ENCODE measurements around the gene SF3B2. TPM values are rescaled to one million over a fixed set of nuclear protein-coding genes. Genes with fewer than 3 reads are reported as not detected.

Gene SF3B2
- total RNA-seq, 2 experiments from 2014 or later = 255 to 278 TPM

DNA sequence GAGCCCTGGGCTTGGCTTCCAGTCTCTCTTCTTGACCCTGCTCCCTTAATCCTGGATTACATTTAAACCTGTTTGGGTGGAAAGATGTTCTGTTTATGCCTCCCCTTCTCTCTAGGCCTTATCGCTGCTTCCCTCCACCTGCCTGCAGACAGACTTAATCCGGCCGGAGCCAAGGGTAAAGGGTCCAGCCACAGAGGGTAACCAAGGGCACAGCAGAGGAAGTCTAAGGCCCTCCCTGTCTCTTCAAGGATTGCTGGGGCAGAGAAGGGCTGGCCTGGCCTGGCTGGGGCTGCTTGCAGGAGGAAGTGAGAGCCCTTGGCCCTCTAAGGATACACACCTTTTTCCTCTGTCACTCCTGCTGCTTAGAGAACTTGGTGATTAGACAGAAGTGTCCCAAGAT is 5.3 kb upstream of the SF3B2 start:
- intact Hi-C loops (cut with micrococcal nuclease) = no loop called here
- TF ChIP-seq, protein P1, sequence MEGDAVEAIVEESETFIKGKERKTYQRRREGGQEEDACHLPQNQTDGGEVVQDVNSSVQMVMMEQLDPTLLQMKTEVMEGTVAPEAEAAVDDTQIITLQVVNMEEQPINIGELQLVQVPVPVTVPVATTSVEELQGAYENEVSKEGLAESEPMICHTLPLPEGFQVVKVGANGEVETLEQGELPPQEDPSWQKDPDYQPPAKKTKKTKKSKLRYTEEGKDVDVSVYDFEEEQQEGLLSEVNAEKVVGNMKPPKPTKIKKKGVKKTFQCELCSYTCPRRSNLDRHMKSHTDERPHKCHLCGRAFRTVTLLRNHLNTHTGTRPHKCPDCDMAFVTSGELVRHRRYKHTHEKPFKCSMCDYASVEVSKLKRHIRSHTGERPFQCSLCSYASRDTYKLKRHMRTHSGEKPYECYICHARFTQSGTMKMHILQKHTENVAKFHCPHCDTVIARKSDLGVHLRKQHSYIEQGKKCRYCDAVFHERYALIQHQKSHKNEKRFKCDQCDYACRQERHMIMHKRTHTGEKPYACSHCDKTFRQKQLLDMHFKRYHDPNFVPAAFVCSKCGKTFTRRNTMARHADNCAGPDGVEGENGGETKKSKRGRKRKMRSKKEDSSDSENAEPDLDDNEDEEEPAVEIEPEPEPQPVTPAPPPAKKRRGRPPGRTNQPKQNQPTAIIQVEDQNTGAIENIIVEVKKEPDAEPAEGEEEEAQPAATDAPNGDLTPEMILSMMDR (IDR thresholded peaks at IDR 0.05) = no peak
- ATAC-seq (no peak), DNase-seq (no peak)
- ChIA-PET CTCF (interaction anchor here (0.6 to 5.9 kb wide), 7 partner anchors 8 to 101 kb away, joined by 3 to 60 read pairs (median 38); partner anchors contain the start of genes CST6, PACS1 and SF3B2), POLR2A (interaction anchor here (0.8 to 1.0 kb wide), 3 partner anchors 12 to 159 kb away, joined by 3 to 4 read pairs (median 4); partner anchors contain the start of gene FIBP)
- H3K4me1 Mint-ChIP-seq (ENCODE audit: low read depth) = peaks cover 31% of the 10 kb centered on the region
- H3K36me3 Mint-ChIP-seq (ENCODE audit: low read depth) = no peaks in the 10 kb centered on the region
- no peak overlapping the region for H3K4me3 Mint-ChIP-seq
- H3K27ac Mint-ChIP-seq = no peak overlapping the region
- peaks cover 7% of the 10 kb centered on the region for H3K27me3 Mint-ChIP-seq
- H3K9me3 Mint-ChIP-seq = no peaks in the 10 kb centered on the region

DNA sequence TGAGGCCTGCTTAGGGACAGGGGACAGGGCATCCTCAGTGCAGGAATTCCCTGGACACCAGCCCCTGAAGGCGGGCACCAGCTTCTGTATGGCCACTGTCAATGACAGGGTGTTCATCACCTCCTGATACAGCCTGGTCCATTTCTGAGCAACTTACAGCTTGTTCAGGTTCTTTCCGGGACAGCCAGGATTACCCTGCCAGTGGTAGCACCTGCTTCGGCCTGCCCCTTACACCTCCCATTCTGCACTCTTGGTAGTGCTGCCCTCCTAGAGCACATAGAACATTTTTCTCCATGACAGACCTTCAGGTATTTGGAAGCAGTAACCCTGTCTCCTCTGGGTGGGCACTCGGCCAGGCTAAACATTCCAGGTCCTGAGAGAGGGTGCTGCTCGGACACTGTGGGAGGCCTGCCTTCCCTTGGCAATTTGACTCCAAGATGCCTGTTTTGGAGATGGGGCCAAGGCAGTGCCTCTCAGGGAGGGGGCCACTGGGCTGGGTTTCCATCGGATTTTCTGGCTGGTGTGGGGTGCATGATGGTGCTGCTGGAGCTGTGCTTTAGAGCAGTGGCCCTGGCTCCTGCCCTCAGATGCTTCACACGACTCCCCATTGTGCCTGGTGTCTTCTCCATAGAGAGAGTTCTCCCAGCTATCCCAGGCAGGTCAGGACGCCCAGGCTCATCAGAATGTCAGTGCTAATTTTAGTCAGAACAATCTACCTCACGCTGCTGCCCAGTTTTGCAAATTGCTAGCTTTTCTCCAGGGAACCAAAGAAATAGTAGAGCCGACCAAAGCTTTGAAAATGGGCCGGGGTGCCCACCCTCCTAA is 4.4 kb upstream of the SF3B2 start:
- no peaks in the 10 kb centered on the region for H3K9me3 Mint-ChIP-seq
- ChIA-PET POLR2A (interaction anchor here (1.3 kb wide), 1 partner anchor 45 kb away, joined by 3 read pairs; the partner anchor contains the start of gene BANF1), CTCF (interaction anchor here (1.6 to 5.9 kb wide), 4 partner anchors 9 to 36 kb away, joined by 5 to 60 read pairs (median 49); partner anchors contain the start of genes CST6, PACS1 and SF3B2)
- peaks cover 7% of the 10 kb centered on the region for H3K27me3 Mint-ChIP-seq
- peaks cover 32% of the 10 kb centered on the region for H3K4me1 Mint-ChIP-seq (ENCODE audit: low read depth)
- intact Hi-C loops (cut with micrococcal nuclease) = no loop called here
- DNase-seq (no peak), ATAC-seq (no peak)
- H3K36me3 Mint-ChIP-seq (ENCODE audit: low read depth) = peaks cover 5% of the 10 kb centered on the region
- TF ChIP-seq, protein P1 (IDR thresholded peaks at IDR 0.05) = no peak
- H3K4me3 Mint-ChIP-seq = no peak overlapping the region
- no peak overlapping the region for H3K27ac Mint-ChIP-seq

DNA sequence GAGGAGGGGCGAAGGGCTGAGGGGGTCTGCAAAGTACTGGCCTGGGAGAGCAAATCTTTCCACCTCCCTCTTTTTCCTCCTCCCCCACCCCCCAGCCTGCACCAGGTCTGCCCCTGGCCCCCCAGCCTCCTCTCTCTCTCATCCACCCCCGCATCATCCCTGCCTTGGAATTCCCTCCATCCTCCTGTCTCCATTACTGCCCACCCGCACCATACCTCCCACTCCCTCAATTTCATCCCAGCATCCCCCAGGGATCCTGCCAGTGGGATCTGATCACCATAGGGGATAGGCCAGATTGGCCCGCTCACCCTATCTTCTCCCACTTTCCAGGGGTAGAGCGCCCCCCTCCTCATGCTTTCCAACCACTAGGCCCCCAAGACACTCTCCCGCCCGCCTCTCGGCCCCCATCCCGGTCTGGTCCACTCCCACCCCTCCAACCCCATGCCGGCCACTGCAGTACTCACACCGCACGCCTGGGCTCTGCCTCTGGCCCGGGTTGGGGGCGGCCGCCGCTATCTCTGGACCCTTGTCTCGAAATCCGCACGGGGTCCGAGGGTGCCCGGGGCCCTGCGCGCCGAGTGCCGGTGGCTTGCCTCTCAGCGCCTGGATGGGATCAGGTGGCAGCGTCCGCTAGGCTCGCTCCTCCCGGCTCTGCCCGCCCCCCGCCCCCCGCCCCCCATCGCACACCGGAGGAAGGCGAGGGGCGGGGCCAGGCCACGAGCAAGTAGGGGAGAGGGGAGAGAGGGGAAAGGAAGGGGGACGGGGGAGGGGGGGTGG is 3.4 kb upstream of the SF3B2 start, which contains the start of gene GAL3ST3:
Gene GAL3ST3 (minus strand): TSS at position 615 of the 777 bp plus-strand sequence. CDS start 3,746 bp downstream, outside the sequence.
- H3K9me3 Mint-ChIP-seq = no peaks in the 10 kb centered on the region
- H3K27me3 Mint-ChIP-seq = peaks cover 7% of the 10 kb centered on the region
- POLR2A ChIA-PET = interaction anchor here (1.3 kb wide), 1 partner anchor 46 kb away, joined by 3 read pairs; the partner anchor contains the start of gene BANF1
- CTCF ChIA-PET = interaction anchor here (1.0 to 7.7 kb wide), 7 partner anchors 10 to 78 kb away, joined by 3 to 133 read pairs (median 5); partner anchors contain the start of genes CST6 and PACS1
- H3K4me3 Mint-ChIP-seq = peak within 1 kb of the TSS; percentile 48
- TF ChIP-seq, protein P1 (IDR thresholded peaks at IDR 0.05) = no peak
- peaks cover 40% of the 10 kb centered on the region for H3K4me1 Mint-ChIP-seq (ENCODE audit: low read depth)
- no peak for ATAC-seq
- H3K27ac Mint-ChIP-seq = no peak within 1 kb of the TSS
- H3K36me3 Mint-ChIP-seq (ENCODE audit: low read depth) = peaks cover 12% of the 10 kb centered on the region
- no peak for DNase-seq
- intact Hi-C loops (cut with micrococcal nuclease) = no loop called here

DNA sequence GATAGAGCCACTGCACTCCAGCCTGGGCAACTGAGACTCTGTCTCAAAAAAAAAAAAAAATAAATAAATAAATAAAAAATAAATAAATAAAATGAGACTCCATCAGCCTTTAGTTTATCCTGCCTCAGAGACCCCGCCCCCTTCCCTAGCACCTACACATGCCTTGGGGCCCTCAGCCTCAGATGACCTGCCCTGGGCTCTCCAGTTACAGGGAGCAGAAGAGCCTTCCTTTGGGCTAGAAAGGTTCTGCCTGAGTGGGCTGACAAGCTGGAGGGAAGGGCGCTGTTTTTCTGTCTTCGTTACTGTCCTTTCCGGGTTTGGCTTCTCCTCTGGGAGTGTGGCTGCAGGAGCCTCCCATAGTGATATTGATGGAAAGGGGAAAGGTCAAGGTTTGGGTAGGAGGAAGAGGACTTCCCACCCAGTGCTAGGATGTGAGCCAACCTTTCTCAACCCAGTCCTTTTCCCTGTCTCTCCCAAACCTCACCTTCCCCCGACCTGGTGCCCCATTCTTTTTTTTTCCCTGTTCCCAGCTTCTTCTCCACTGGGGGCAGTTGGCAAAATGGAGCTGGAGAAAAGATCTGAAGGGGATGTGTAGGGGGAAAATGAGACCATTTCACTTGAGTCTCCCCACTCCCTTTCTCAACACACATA is 1.5 kb upstream of the SF3B2 start:
- no peaks in the 10 kb centered on the region for H3K9me3 Mint-ChIP-seq
- ATAC-seq (no peak), DNase-seq (peak; percentile 22)
- ChIA-PET CTCF (interaction anchor here (1.3 to 7.7 kb wide), 5 partner anchors 16 to 340 kb away, joined by 3 to 133 read pairs (median 9); partner anchors contain the start of genes CCDC85B and PACS1), POLR2A (interaction anchor here (2.2 to 10.4 kb wide), 2 partner anchors 17 to 48 kb away, joined by 7 to 131 read pairs; partner anchors contain the start of genes BANF1, EIF1AD and PACS1)
- peaks cover 7% of the 10 kb centered on the region for H3K27me3 Mint-ChIP-seq
- H3K4me3 Mint-ChIP-seq = peak overlapping the region; percentile 94
- peaks cover 37% of the 10 kb centered on the region for H3K4me1 Mint-ChIP-seq (ENCODE audit: low read depth)
- TF ChIP-seq, protein P1 (IDR thresholded peaks at IDR 0.05) = no peak
- peak overlapping the region; percentile 86 for H3K27ac Mint-ChIP-seq
- peaks cover 25% of the 10 kb centered on the region for H3K36me3 Mint-ChIP-seq (ENCODE audit: low read depth)
- intact Hi-C loops (cut with micrococcal nuclease) = no loop called here

Data from activated CD8-positive, alpha-beta T cell treated with anti-CD3 and anti-CD28 coated beads for 36 hours (primary cell).